NCI-H524 (cell line): Measurements from ENCODE around the gene TMEM175.

ENCODE experiments used
- DNase-seq, 2 experiments: peaks; one replicate each; lab custom pipeline; 2025; lab: John Stamatoyannopoulos, UW

Gene TMEM175

GRCh38 chr4:947491-947971 lies 15.3 kb downstream of the TMEM175 start:
- DNase-seq, result no peak

GRCh38 chr4:948101-948935 lies 16.1 kb downstream of the TMEM175 start:
- DNase-seq, result no peak

DNA sequence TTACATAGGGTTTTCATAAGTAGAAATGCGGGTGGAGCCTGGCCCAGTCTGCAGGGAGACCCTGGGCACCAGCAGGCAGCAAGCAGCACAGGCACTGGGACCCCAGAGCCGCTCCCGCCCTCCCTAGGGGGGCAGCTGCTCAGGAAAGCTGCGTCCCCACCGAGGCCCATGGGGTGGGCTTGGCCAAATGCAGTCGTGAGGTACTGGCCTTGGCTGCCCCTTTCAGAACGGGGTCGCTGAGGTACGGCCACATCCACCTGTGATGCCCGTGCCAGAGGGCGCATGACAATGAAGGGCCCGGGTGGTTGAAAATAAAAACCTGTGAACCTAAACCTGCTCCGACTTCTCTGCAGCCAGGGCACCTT lies 16.7 kb downstream of the TMEM175 start:
- DNase-seq, result no peak

DNA sequence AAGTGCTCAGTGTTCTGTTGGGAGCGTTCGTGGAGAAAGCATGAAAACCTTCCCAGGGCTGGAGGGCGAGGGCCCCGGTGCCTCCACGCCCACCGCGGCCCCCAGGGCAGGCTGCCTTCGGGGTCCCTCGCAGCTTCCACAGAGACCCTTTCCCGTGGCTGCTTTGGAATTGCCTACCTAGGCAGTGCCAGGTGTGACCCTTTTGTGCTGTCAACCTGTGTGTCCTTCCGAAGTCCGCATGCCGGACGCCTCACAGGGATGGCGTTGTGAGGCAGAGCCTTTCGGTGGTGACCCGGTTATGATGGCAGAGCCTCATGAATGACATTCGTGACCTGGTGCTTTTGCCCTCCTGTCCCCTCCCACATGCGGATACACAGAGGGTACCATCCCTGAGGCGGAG lies 17.4 kb downstream of the TMEM175 start:
- DNase-seq, result no peak

GRCh38 chr4:950136-951020 lies 18.1 kb downstream of the TMEM175 start:
- no peak for DNase-seq

- DNase-seq, result no peak
Measured at GRCh38 chr4:951186-951585, 18.9 kb downstream of the TMEM175 start.

GRCh38 chr4:951594-952468 lies 19.6 kb downstream of the TMEM175 start:
- DNase-seq, result no peak

- DNase-seq, result no peak
Measured at GRCh38 chr4:952881-953573, 20.8 kb downstream of the TMEM175 start.

DNA sequence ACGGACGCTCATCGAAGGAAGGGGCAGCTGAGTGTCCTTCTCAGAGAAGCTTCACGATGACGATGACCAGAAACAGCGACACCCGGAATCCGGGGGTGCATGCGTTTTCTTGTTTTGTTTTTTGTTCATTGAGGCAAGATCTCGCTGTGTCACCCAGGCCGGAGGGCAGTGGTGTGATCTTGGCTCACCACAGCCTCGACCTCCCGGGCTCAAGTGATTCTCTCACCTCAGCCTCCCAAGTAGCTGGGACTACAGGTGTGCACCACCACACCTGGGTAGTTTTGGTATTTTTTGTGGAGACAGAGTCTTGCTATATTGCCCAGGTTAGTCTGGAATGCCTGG lies 21.3 kb downstream of the TMEM175 start:
- no peak for DNase-seq

DNA sequence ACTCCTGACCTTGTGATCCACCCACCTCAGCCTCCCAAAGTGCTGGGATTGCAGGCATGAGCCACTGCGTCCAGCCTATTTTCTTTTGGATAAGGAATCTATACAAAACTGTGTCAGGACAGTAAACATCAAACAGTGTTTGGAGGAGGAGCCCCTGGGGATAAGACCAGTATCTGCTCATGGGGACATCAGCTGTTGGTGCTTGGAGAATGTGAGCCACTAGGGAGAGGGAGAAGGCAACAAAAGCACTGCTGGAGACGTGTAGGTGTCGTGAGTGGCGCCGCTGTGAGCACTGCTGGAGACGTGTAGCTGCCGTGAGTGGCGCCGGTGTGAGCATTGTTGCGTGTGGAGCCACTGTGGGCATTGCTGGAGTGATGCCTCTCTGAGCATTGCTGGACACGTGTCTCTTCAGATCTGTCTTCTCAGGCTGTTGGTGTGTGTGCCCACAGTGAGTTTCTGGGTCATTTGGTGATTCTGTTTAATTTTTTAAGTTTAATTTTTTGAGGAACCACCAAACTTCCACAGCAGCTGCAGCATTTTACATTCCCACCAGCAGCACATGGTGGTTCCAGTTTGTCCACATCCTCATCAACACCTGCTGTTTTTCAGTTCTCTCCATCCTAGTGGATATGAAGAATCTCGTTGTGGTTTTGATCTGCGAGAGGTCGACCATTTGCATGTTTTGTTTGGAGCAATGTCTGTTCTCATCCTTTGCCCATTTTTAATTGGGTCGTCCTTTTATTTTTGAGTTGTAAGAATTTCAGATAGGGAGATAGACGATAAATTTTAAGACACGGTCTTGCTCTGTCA lies 22.2 kb downstream of the TMEM175 start:
- DNase-seq, result no peak

GRCh38 chr4:955161-955921 lies 23.1 kb downstream of the TMEM175 start:
- no peak for DNase-seq

GRCh38 chr4:955931-956381 lies 23.7 kb downstream of the TMEM175 start:
- DNase-seq, result no peak

- DNase-seq, result no peak
Measured at GRCh38 chr4:956531-957230, 24.4 kb downstream of the TMEM175 start.

- no peak for DNase-seq
Measured at GRCh38 chr4:957231-957580, 24.9 kb downstream of the TMEM175 start.

DNA sequence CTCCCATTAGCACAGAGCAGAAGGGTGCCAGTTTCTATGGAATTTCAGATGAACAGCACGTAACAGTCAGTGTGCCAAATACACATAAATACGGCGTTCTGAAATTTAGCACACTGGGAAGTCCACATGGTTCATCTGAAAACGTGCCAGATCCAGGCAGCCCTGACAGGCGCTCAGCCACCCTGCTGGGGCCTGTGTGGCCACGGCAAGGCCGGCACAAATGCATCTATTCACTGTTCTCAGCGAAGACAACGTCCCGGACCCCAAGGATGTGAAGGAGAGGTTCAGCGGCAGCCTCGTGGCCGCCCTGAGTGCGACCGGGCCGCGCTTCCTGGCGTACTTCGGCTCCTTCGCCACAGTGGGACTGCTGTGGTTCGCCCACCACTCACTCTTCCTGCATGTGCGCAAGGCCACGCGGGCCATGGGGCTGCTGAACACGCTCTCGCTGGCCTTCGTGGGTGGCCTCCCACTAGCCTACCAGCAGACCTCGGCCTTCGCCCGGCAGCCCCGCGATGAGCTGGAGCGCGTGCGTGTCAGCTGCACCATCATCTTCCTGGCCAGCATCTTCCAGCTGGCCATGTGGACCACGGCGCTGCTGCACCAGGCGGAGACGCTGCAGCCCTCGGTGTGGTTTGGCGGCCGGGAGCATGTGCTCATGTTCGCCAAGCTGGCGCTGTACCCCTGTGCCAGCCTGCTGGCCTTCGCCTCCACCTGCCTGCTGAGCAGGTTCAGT lies 25.5 kb downstream of the TMEM175 start:
- DNase-seq, result no peak

DNA sequence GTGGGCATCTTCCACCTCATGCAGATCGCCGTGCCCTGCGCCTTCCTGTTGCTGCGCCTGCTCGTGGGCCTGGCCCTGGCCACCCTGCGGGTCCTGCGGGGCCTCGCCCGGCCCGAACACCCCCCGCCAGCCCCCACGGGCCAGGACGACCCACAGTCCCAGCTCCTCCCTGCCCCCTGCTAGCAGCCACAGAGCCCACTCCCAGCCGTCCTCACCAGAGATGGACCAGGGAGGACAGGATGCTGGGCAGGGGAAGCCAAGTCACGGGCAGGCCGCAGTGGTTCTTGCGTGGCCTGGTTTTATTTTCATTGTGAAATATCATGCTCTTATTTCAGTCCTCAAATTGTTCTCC lies 26.0 kb downstream of the TMEM175 start:
- no peak for DNase-seq

DNA sequence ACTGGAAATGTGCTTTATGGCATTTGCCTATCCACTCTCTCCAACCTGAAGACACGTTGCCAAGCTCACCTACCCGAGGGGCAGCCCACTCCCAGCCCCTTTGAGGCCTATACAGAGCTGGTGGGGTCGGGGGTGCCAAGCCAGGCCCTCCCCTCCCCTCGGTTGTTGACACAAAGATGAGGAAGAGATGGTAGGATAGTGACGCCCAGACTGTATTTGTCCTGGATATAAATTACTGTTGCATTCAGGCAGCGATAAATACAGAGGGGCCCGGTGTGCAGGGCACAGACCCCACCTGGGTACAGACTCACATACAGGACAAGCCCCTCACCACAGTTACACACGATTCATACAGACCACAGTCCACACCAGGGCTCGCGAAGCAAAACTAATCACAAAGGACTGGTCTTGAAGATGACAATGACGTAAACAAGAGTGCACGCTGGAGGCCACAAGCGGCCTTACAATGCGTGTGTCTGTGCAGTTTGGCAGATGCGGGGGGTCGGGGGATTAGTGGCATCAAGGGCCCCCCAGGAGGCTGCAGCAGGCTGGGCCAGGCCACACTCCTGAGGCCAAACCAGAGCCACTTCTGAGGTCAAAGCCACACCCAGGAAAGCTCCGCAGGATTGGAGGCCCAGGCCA lies 26.6 kb downstream of the TMEM175 start:
- DNase-seq, result no peak
